ENCODE results near the gene INKA2. TPM values are rescaled to one million over a fixed set of nuclear protein-coding genes. Genes with fewer than 3 reads are reported as not detected.
A peak's percentile ranks its signal among the peaks of the same experiment; 100 is the strongest.

Gene INKA2
- polyA plus RNA-seq, 1 donor: 4.2 TPM

DNA sequence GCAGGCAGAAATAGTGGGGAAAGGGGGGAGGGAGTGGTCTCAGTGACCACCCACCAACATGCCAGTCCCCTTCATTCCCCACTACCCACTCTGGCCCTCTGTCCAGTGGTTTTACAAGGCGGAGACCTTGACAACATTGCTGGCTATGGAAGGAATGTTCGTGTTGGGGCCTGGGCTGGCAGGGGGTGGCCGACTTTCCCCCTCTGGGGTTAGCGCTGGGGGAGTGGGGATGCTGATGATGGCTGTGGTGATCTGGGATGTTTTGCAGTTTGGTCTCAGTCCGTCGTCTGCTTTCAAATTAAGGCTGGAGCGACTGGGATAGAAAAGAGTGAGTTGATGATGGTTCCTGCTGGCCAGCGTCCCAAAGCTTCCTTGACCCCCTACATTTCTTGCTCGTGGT lies 36.8 kb upstream of the INKA2 start:
- 72% methylated on average over 2 of the region's 9 CpGs for WGBS (ENCODE audit: insufficient coverage, low lambda C conversion rate)
- Histone ChIP-seq H3K27me3 (ENCODE audit: control insufficient read depth, insufficient read depth, low read length) (peaks cover 9% of the 10 kb centered on the region), H3K4me3 (ENCODE audit: low read length) (no peak overlapping the region), H3K36me3 (ENCODE audit: control insufficient read depth, insufficient read depth, low read length) (no peaks in the 10 kb centered on the region), H3K9me3 (ENCODE audit: control insufficient read depth, low read depth, low read length) (no peaks in the 10 kb centered on the region), H3K27ac (ENCODE audit: low read length) (no peak overlapping the region), H3K4me1 (ENCODE audit: control insufficient read depth, insufficient read depth, low read length) (no peaks in the 10 kb centered on the region)
- DNase-seq: no peak

DNA sequence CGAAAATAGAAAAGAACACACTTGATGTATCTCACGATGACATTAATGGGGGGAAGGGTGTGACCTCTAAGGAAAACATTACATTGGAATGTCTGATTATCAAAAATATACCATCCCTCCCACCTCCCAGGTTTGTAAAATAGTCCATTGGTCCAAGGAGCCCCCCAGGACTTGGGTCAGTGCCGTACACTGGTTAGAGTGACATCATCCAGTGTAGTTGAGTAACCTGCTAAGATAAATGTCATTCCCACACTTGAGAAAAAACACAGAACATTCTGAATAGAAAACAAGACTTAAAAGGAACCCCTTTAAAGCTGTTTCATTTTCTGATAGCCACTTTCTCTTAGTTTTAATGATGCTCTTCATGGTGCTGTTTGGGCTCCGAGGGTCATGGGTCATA lies 31.7 kb upstream of the INKA2 start:
- WGBS (ENCODE audit: insufficient coverage, low lambda C conversion rate): 100% methylated on average over 1 of the region's 4 CpGs
- Histone ChIP-seq H3K4me1 (ENCODE audit: control insufficient read depth, insufficient read depth, low read length) (peaks cover 3% of the 10 kb centered on the region), H3K36me3 (ENCODE audit: control insufficient read depth, insufficient read depth, low read length) (peaks cover 21% of the 10 kb centered on the region), H3K27me3 (ENCODE audit: control insufficient read depth, insufficient read depth, low read length) (no peaks in the 10 kb centered on the region), H3K27ac (ENCODE audit: low read length) (no peak overlapping the region), H3K4me3 (ENCODE audit: low read length) (no peak overlapping the region), H3K9me3 (ENCODE audit: control insufficient read depth, low read depth, low read length) (no peaks in the 10 kb centered on the region)
- DNase-seq: no peak

DNA sequence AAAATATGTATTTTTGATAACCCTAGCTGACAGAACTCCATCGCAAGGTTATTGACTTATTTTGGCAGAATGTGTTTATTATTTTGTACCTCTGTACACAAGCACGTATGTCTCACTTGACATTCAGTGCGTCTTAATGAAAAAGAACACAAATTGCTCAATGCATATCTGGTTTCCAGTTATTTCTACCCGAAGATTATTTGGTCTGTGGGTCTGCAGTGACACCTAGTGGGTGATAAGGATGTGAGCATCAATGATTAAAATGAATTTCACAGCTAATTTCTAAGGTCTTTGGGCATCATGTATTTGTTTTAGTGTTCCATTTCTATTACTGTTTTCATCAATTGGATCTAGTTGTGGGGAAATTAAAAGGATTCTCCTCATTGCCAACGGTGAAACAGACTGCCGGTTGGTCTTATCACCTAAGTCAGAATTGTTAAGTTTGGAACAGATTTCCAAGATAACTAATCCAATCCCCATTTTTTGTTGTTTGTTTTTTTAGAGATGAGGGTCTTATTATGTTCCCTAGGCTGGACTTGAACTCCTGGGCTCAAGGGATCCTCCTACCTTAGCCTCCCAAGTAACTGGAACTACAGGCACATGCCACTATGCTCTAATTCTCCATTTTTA lies 30.4 kb upstream of the INKA2 start:
- H3K4me3 ChIP-seq (ENCODE audit: low read length): no peak overlapping the region
- no peaks in the 10 kb centered on the region for H3K27me3 ChIP-seq (ENCODE audit: control insufficient read depth, insufficient read depth, low read length)
- peaks cover 3% of the 10 kb centered on the region for H3K4me1 ChIP-seq (ENCODE audit: control insufficient read depth, insufficient read depth, low read length)
- WGBS (ENCODE audit: insufficient coverage, low lambda C conversion rate): 20% methylated on average over 2 of the region's 6 CpGs
- no peak overlapping the region for H3K27ac ChIP-seq (ENCODE audit: low read length)
- no peaks in the 10 kb centered on the region for H3K9me3 ChIP-seq (ENCODE audit: control insufficient read depth, low read depth, low read length)
- peak; percentile 26 to 43 for DNase-seq
- peaks cover 32% of the 10 kb centered on the region for H3K36me3 ChIP-seq (ENCODE audit: control insufficient read depth, insufficient read depth, low read length)

DNA sequence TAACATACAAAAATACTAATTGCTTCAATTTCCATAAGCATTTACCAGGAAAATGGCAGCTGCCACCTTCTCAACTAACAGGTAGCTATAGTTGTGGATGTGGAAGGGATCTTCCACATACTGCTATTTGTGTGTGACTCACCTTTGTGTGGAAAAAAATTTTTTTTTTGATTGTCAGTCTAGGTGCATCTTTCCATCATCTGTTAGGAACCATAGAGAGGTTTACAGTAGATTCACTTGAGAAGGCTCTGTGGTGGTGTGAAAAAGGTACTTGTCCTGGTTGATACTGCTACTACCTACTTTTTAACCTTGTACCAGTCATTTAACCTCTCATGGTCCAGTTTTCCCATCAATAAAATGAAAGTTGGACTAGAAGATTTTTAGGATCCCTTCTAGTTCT lies 29.4 kb upstream of the INKA2 start:
- Histone ChIP-seq H3K9me3 (ENCODE audit: control insufficient read depth, low read depth, low read length) (no peaks in the 10 kb centered on the region), H3K4me3 (ENCODE audit: low read length) (no peak overlapping the region), H3K4me1 (ENCODE audit: control insufficient read depth, insufficient read depth, low read length) (peaks cover 3% of the 10 kb centered on the region), H3K27ac (ENCODE audit: low read length) (no peak overlapping the region), H3K27me3 (ENCODE audit: control insufficient read depth, insufficient read depth, low read length) (no peaks in the 10 kb centered on the region), H3K36me3 (ENCODE audit: control insufficient read depth, insufficient read depth, low read length) (peaks cover 36% of the 10 kb centered on the region)
- DNase-seq: no peak

DNA sequence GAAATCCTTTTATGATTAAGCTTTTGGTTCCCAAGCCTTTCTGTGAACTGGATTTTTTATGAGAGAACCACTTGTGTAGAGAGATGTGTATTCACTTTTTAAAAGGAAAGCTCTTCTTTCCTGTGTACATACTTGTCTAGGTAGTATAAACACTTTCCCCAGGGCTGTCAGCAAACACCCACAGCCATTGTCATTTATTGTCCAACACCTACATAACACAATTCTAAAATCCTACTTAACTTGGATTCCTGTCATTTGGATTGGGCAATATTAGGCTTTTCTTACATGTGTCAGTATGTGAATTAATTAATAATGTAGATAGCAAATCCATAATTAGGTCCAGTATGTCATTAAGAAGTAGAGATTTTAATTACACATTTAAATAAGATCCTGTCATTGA lies 28.8 kb upstream of the INKA2 start:
- no peaks in the 10 kb centered on the region for H3K27me3 ChIP-seq (ENCODE audit: control insufficient read depth, insufficient read depth, low read length)
- H3K36me3 ChIP-seq (ENCODE audit: control insufficient read depth, insufficient read depth, low read length): peaks cover 39% of the 10 kb centered on the region
- peaks cover 3% of the 10 kb centered on the region for H3K4me1 ChIP-seq (ENCODE audit: control insufficient read depth, insufficient read depth, low read length)
- H3K9me3 ChIP-seq (ENCODE audit: control insufficient read depth, low read depth, low read length): no peaks in the 10 kb centered on the region
- no peak overlapping the region for H3K4me3 ChIP-seq (ENCODE audit: low read length)
- no peak for DNase-seq
- H3K27ac ChIP-seq (ENCODE audit: low read length): no peak overlapping the region

DNA sequence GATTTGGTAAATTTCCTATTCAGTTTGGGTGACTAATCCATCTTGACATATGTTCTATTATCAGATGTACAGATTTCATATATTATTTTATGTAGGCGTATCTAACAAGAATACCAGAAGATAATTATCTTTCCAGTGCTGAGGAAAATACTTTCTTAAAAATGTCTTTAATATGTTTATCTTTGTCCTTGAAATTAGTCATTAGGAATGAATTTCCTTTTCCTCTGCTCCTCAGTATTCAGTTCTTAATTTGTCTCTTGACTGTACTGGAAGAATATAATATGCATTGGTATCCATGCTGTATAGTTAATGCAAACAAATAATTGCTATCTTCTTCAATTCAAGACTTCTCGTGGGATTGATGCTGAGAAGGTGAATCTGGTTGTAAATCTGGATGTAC lies 23.1 kb upstream of the INKA2 start:
- peaks cover 46% of the 10 kb centered on the region for H3K36me3 ChIP-seq (ENCODE audit: control insufficient read depth, insufficient read depth, low read length)
- H3K4me3 ChIP-seq (ENCODE audit: low read length): no peak overlapping the region
- peaks cover 3% of the 10 kb centered on the region for H3K4me1 ChIP-seq (ENCODE audit: control insufficient read depth, insufficient read depth, low read length)
- no peaks in the 10 kb centered on the region for H3K27me3 ChIP-seq (ENCODE audit: control insufficient read depth, insufficient read depth, low read length)
- WGBS (ENCODE audit: insufficient coverage, low lambda C conversion rate): 100% methylated on average over 1 of the region's 2 CpGs
- H3K27ac ChIP-seq (ENCODE audit: low read length): no peak overlapping the region
- H3K9me3 ChIP-seq (ENCODE audit: control insufficient read depth, low read depth, low read length): no peaks in the 10 kb centered on the region
- DNase-seq: no peak

DNA sequence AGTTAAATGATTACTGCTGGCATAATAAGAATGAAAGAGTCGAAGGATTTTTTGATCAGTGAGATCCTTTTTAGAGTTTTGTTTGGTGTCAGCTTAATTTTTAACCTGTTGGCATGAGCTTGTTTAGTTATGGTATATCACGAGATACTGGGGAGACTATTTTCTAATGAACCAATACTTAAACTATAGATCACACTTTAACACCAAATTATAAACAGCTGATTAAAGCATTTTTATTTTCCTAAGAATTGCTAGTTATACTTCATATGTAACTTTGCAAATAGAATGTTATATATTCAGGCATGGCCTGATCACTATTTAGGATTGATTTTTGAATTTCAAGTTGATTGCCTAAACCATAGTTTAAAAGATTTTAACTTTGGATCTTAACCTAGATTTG lies 22.5 kb upstream of the INKA2 start:
- H3K27ac ChIP-seq (ENCODE audit: low read length): no peak overlapping the region
- no peak for DNase-seq
- peaks cover 42% of the 10 kb centered on the region for H3K36me3 ChIP-seq (ENCODE audit: control insufficient read depth, insufficient read depth, low read length)
- WGBS (ENCODE audit: insufficient coverage, low lambda C conversion rate): 20% methylated on average over 1 of the region's 2 CpGs
- no peaks in the 10 kb centered on the region for H3K27me3 ChIP-seq (ENCODE audit: control insufficient read depth, insufficient read depth, low read length)
- H3K9me3 ChIP-seq (ENCODE audit: control insufficient read depth, low read depth, low read length): no peaks in the 10 kb centered on the region
- H3K4me1 ChIP-seq (ENCODE audit: control insufficient read depth, insufficient read depth, low read length): peaks cover 3% of the 10 kb centered on the region
- no peak overlapping the region for H3K4me3 ChIP-seq (ENCODE audit: low read length)

DNA sequence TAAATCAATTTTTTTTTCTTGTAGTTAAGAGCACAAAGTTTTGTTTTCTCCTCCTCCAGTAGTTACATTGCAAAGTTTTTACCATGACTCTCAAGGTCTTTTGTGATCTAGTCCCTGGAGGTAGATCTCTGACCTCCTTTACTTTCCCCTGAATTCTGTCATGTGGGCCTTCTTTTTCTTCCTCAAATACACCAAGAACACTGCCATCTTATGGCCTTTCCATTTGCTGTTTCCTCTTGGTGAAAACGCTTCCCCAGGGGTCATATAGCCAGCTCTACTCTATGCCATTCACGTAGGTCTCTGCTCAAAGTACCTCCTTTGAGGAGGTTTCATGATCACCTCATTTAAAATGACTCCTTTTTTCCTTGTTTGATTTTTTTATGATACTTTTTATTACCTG lies 19.2 kb upstream of the INKA2 start:
- Histone ChIP-seq H3K4me1 (ENCODE audit: control insufficient read depth, insufficient read depth, low read length) (peaks cover 8% of the 10 kb centered on the region), H3K4me3 (ENCODE audit: low read length) (no peak overlapping the region), H3K36me3 (ENCODE audit: control insufficient read depth, insufficient read depth, low read length) (peaks cover 19% of the 10 kb centered on the region), H3K27me3 (ENCODE audit: control insufficient read depth, insufficient read depth, low read length) (no peaks in the 10 kb centered on the region), H3K9me3 (ENCODE audit: control insufficient read depth, low read depth, low read length) (no peaks in the 10 kb centered on the region), H3K27ac (ENCODE audit: low read length) (no peak overlapping the region)
- WGBS (ENCODE audit: insufficient coverage, low lambda C conversion rate): 40% methylated on average over 1 of the region's 2 CpGs
- no peak for DNase-seq

DNA sequence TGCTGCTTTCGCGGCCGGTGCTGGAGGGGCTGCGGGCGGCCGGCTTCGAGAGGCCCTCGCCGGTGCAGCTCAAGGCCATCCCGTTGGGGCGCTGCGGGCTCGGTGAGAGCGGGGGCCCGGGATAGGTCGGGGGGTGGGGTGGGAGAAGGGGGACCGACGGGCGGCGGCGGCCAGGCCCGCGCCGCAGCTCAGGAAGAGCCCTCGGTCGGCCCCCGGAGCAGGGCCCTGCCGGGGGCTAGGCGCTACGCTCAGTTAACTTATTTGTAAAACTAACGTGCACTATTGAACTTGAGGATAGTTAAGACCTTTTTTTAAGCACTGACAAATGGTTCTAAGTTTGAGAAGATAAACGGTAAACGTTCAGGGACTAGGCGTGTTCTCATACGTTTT lies 16.9 kb upstream of the INKA2 start:
- DNase-seq: no peak
- Histone ChIP-seq H3K27me3 (ENCODE audit: control insufficient read depth, insufficient read depth, low read length) (no peaks in the 10 kb centered on the region), H3K27ac (ENCODE audit: low read length) (peak overlapping the region; percentile 98), H3K4me1 (ENCODE audit: control insufficient read depth, insufficient read depth, low read length) (peaks cover 8% of the 10 kb centered on the region), H3K9me3 (ENCODE audit: control insufficient read depth, low read depth, low read length) (no peaks in the 10 kb centered on the region), H3K36me3 (ENCODE audit: control insufficient read depth, insufficient read depth, low read length) (peaks cover 7% of the 10 kb centered on the region), H3K4me3 (ENCODE audit: low read length) (peak overlapping the region; percentile 86)
- WGBS (ENCODE audit: insufficient coverage, low lambda C conversion rate): no CpG with 5 or more reads among the region's 35 CpGs

DNA sequence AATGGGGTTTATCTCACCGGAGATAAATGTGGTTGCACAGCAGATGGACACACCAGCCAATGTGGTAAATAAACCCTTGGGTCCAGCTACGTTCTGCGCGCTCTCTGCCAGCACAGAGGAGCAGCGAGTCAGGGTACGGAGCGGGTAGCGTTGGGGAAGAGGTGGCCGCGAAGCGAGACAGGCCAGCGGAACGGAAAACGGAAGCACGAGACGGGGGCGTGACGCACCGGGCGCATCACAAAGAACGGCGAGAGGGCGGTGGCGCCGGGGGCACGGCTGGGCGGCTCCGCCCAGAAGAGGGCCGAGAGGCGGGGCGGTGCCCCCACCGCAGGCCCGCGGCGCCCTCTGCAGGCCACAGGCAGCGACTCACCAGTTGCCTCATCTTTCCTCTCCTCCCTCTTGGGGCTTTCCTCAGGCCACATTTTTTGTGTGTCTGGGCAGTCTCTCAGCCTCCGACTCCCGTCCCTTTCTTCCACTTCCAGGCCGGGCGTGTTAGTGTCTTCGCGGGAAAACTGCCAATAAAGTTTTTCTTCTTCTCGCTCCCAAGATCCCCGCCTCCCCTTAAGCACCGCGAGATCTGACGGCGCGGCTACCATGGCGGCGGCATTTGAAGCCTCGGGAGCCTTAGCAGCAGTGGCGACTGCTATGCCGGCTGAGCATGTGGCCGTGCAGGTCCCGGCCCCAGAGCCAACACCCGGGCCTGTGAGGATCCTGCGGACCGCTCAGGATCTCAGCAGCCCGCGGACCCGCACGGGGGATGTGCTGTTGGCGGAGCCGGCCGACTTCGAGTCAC lies 16.3 kb upstream of the INKA2 start, which contains the start of gene DDX20:
Gene DDX20, plus strand, starts transcription at position 571 of the 793 bp plus-strand sequence. Its CDS starts 24 bp downstream, at position 595.
- H3K9me3 ChIP-seq (ENCODE audit: control insufficient read depth, low read depth, low read length): no peaks in the 10 kb centered on the region
- peaks cover 5% of the 10 kb centered on the region for H3K36me3 ChIP-seq (ENCODE audit: control insufficient read depth, insufficient read depth, low read length)
- H3K27me3 ChIP-seq (ENCODE audit: control insufficient read depth, insufficient read depth, low read length): no peaks in the 10 kb centered on the region
- 0% methylated on average over 1 of the region's 67 CpGs for WGBS (ENCODE audit: insufficient coverage, low lambda C conversion rate)
- peak; percentile 96 to 98 for DNase-seq
- peaks cover 8% of the 10 kb centered on the region for H3K4me1 ChIP-seq (ENCODE audit: control insufficient read depth, insufficient read depth, low read length)
- H3K27ac ChIP-seq (ENCODE audit: low read length): peak within 1 kb of the TSS; percentile 98
- H3K4me3 ChIP-seq (ENCODE audit: low read length): peak within 1 kb of the TSS; percentile 86

DNA sequence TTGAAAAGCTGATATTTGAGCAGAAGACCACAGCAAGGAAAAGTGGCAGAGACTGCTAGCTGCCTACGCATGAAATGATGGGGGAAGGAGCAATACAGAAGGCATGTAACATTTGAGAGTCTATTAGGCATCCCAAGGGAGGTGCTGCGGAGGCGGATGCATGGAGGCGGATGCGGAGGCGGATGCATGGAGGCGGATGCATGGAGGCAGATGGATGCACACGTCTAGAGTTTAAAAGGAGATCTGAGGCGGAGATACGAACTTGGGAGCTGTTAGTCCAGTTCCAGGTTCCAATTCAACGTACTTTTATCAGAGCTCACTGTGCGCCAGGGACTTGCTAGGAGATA lies 15.8 kb upstream of the INKA2 start:
- peaks cover 8% of the 10 kb centered on the region for H3K4me1 ChIP-seq (ENCODE audit: control insufficient read depth, insufficient read depth, low read length)
- H3K4me3 ChIP-seq (ENCODE audit: low read length): peak overlapping the region; percentile 86
- H3K27ac ChIP-seq (ENCODE audit: low read length): peak overlapping the region; percentile 98
- H3K36me3 ChIP-seq (ENCODE audit: control insufficient read depth, insufficient read depth, low read length): peaks cover 2% of the 10 kb centered on the region
- DNase-seq: no peak
- H3K9me3 ChIP-seq (ENCODE audit: control insufficient read depth, low read depth, low read length): no peaks in the 10 kb centered on the region
- 0% methylated on average over 1 of the region's 12 CpGs for WGBS (ENCODE audit: insufficient coverage, low lambda C conversion rate)
- H3K27me3 ChIP-seq (ENCODE audit: control insufficient read depth, insufficient read depth, low read length): no peaks in the 10 kb centered on the region

Data from large intestine (tissue), 3 donors.